Stimulated activated CD8-positive, alpha-beta memory T cell treated with anti-CD3 and anti-CD28 coated beads, Interleukin-15, amount 100 ng/mL, for 1 hour (primary cell): ENCODE measurements around the gene PRND.
"Not testable (repeated sequence)": the region's sequence is repeated elsewhere in the genome, so short reads cannot be mapped to it uniquely, and the experiment has no call there.

Experiments
- DNase-seq: peaks from one replicate; pipeline ENCODE4 v3.0.0-alpha.2; 2020; ENCODE audit warnings: low read depth

The PRND gene

GRCh38 chr20:4721719-4722118, at the start of gene PRND:
TSS of gene PRND (plus strand) at chr20:4721909. CDS start at chr20:4724552, 2,643 bp downstream.
- DNase-seq: no peak

GRCh38 chr20:4672948-4673347, 48.8 kb upstream of the PRND start:
- no peak for DNase-seq

- no peak for DNase-seq
These were observed 48.2 kb upstream of the PRND start for GRCh38 chr20:4673371-4674001.

GRCh38 chr20:4674672-4675071, 47.0 kb upstream of the PRND start:
- DNase-seq: no peak

GRCh38 chr20:4677846-4678245, 43.9 kb upstream of the PRND start:
- no peak for DNase-seq

- no peak for DNase-seq
These were observed 40.3 kb upstream of the PRND start for GRCh38 chr20:4681401-4681800.

GRCh38 chr20:4681991-4682401, 39.7 kb upstream of the PRND start:
- no peak for DNase-seq

- no peak for DNase-seq
These were observed 39.0 kb upstream of the PRND start for GRCh38 chr20:4682682-4683081.

- no peak for DNase-seq
These were observed 38.4 kb upstream of the PRND start for GRCh38 chr20:4683261-4683660.

- no peak for DNase-seq
These were observed 36.8 kb upstream of the PRND start for GRCh38 chr20:4684837-4685413.

GRCh38 chr20:4685923-4686221, 35.8 kb upstream of the PRND start:
- DNase-seq: no peak

GRCh38 chr20:4688305-4688704, 33.4 kb upstream of the PRND start:
- DNase-seq: no peak

- DNase-seq: no peak
These were observed 32.5 kb upstream of the PRND start for GRCh38 chr20:4689220-4689619.

GRCh38 chr20:4691753-4692152, 30.0 kb upstream of the PRND start:
- no peak for DNase-seq

GRCh38 chr20:4694076-4694475, 27.6 kb upstream of the PRND start:
- no peak for DNase-seq

- DNase-seq: no peak
These were observed 24.4 kb upstream of the PRND start for GRCh38 chr20:4697189-4697830.

GRCh38 chr20:4697831-4698221, 23.9 kb upstream of the PRND start:
- DNase-seq: no peak

GRCh38 chr20:4699216-4699615, 22.5 kb upstream of the PRND start:
- no peak for DNase-seq

- no peak for DNase-seq
These were observed 21.8 kb upstream of the PRND start for GRCh38 chr20:4699957-4700356.

- no peak for DNase-seq
These were observed 19.0 kb upstream of the PRND start for GRCh38 chr20:4702562-4703280.

GRCh38 chr20:4703281-4703676, 18.4 kb upstream of the PRND start:
- DNase-seq: no peak

- DNase-seq: not testable (repeated sequence)
These were observed 14.8 kb upstream of the PRND start for GRCh38 chr20:4706941-4707340.

GRCh38 chr20:4708036-4708435, 13.7 kb upstream of the PRND start:
- DNase-seq: no peak
